Activated CD4-positive, alpha-beta T cell treated with anti-CD3 and anti-CD28 coated beads, Interleukin-2, amount 50 U/mL, for 16 hours (primary cell): ENCODE measurements around the gene CNTN5.

Experiments used
- DNase-seq: peaks from one replicate; pipeline ENCODE4 v3.0.0-alpha.2; 2020

Gene CNTN5

GRCh38 chr11:100119176-100119575 lies 1098.4 kb downstream of the CNTN5 start:
- DNase-seq: no peak

- DNase-seq: no peak
Observed at GRCh38 chr11:100133114-100133513, 1112.4 kb downstream of the CNTN5 start.

GRCh38 chr11:100141201-100141600 lies 1120.5 kb downstream of the CNTN5 start:
- DNase-seq: no peak

- no peak for DNase-seq
Observed at GRCh38 chr11:100151944-100152343, 1131.2 kb downstream of the CNTN5 start.

- no peak for DNase-seq
Observed at GRCh38 chr11:100152766-100153165, 1132.0 kb downstream of the CNTN5 start.

- DNase-seq: no peak
Observed at GRCh38 chr11:100163471-100163870, 1142.7 kb downstream of the CNTN5 start.

GRCh38 chr11:100174881-100175280 lies 1154.1 kb downstream of the CNTN5 start:
- no peak for DNase-seq

GRCh38 chr11:100176456-100176855 lies 1155.7 kb downstream of the CNTN5 start:
- DNase-seq: no peak

- no peak for DNase-seq
Observed at GRCh38 chr11:100177651-100178050, 1156.9 kb downstream of the CNTN5 start.

GRCh38 chr11:100182350-100182749 lies 1161.6 kb downstream of the CNTN5 start:
- DNase-seq: no peak

- DNase-seq: no peak
Observed at GRCh38 chr11:100182927-100183326, 1162.2 kb downstream of the CNTN5 start.

GRCh38 chr11:100185588-100185987 lies 1164.8 kb downstream of the CNTN5 start:
- DNase-seq: no peak

GRCh38 chr11:100188137-100188783 lies 1167.5 kb downstream of the CNTN5 start:
- no peak for DNase-seq

- DNase-seq: no peak
Observed at GRCh38 chr11:100190395-100190794, 1169.6 kb downstream of the CNTN5 start.

- no peak for DNase-seq
Observed at GRCh38 chr11:100192181-100192580, 1171.4 kb downstream of the CNTN5 start.

GRCh38 chr11:100203789-100204188 lies 1183.0 kb downstream of the CNTN5 start:
- no peak for DNase-seq

- no peak for DNase-seq
Observed at GRCh38 chr11:100205926-100206325, 1185.2 kb downstream of the CNTN5 start.

- no peak for DNase-seq
Observed at GRCh38 chr11:100208207-100208606, 1187.5 kb downstream of the CNTN5 start.

GRCh38 chr11:100214791-100215190 lies 1194.0 kb downstream of the CNTN5 start:
- DNase-seq: no peak

- DNase-seq: no peak
Observed at GRCh38 chr11:100220801-100221200, 1200.1 kb downstream of the CNTN5 start.

- no peak for DNase-seq
Observed at GRCh38 chr11:100221791-100222190, 1201.0 kb downstream of the CNTN5 start.

GRCh38 chr11:100224541-100225034 lies 1203.8 kb downstream of the CNTN5 start:
- DNase-seq: no peak

- no peak for DNase-seq
Observed at GRCh38 chr11:100229086-100229485, 1208.3 kb downstream of the CNTN5 start.

- DNase-seq: no peak
Observed at GRCh38 chr11:100232006-100232405, 1211.3 kb downstream of the CNTN5 start.

GRCh38 chr11:100235085-100235484 lies 1214.3 kb downstream of the CNTN5 start:
- no peak for DNase-seq
